GM21717 (cell line): ENCODE data around the gene MRPS27.

Experiments
- ATAC-seq: cut with Tn5 transposase; IDR thresholded peaks from one replicate; pipeline ENCODE4 v1.9.1; 2021; ENCODE audit warnings: mild to moderate bottlenecking, moderate library complexity; ENCODE audit not compliant: unreplicated experiment

MRPS27 gene

GRCh38 chr5:72292411-72292810 is 27.6 kb downstream of the MRPS27 start:
- no peak for ATAC-seq

- no peak for ATAC-seq
Measured at GRCh38 chr5:72291601-72292000, 28.4 kb downstream of the MRPS27 start.

- no peak for ATAC-seq
Measured at GRCh38 chr5:72290356-72291133, 29.5 kb downstream of the MRPS27 start.

- no peak for ATAC-seq
Measured at GRCh38 chr5:72288924-72289323, 31.1 kb downstream of the MRPS27 start.

GRCh38 chr5:72286798-72287197 is 33.2 kb downstream of the MRPS27 start:
- ATAC-seq, result no peak

GRCh38 chr5:72285424-72285821 is 34.6 kb downstream of the MRPS27 start:
- ATAC-seq, result no peak

GRCh38 chr5:72284559-72285423 is 35.2 kb downstream of the MRPS27 start:
- ATAC-seq, result no peak

- no peak for ATAC-seq
Measured at GRCh38 chr5:72283358-72283757, 36.7 kb downstream of the MRPS27 start.

GRCh38 chr5:72282878-72283277 is 37.2 kb downstream of the MRPS27 start:
- ATAC-seq, result no peak

GRCh38 chr5:72281764-72282499 is 38.1 kb downstream of the MRPS27 start:
- no peak for ATAC-seq

- ATAC-seq, result no peak
Measured at GRCh38 chr5:72281430-72281763, 38.6 kb downstream of the MRPS27 start.

GRCh38 chr5:72280581-72281069 is 39.4 kb downstream of the MRPS27 start:
- ATAC-seq, result no peak

- ATAC-seq, result no peak
Measured at GRCh38 chr5:72276219-72276752, 43.8 kb downstream of the MRPS27 start.

- no peak for ATAC-seq
Measured at GRCh38 chr5:72273547-72273946, 46.5 kb downstream of the MRPS27 start.

GRCh38 chr5:72272398-72272797 is 47.6 kb downstream of the MRPS27 start:
- no peak for ATAC-seq

GRCh38 chr5:72271702-72272101 is 48.3 kb downstream of the MRPS27 start:
- no peak for ATAC-seq

GRCh38 chr5:72270037-72270436 is 50.0 kb downstream of the MRPS27 start:
- no peak for ATAC-seq

- no peak for ATAC-seq
Measured at GRCh38 chr5:72269411-72269780, 50.6 kb downstream of the MRPS27 start.

GRCh38 chr5:72268753-72269410 is 51.2 kb downstream of the MRPS27 start:
- ATAC-seq, result no peak

- no peak for ATAC-seq
Measured at GRCh38 chr5:72268260-72268659, 51.8 kb downstream of the MRPS27 start.

GRCh38 chr5:72267685-72268084 is 52.4 kb downstream of the MRPS27 start:
- no peak for ATAC-seq
